GM12878 (cell line): Measurements from ENCODE around the gene CSTA. TPM values are rescaled to one million over a fixed set of nuclear protein-coding genes. Genes with fewer than 3 reads are reported as not detected.

ENCODE experiments used
- ATF7 ChIP-seq: fragments of 450-650 bp; IDR thresholded peaks from 2 replicates; pipeline ENCODE4 v1.6.1; 2016; ENCODE audit warnings: low read depth, mild to moderate bottlenecking
- BRCA1 ChIP-seq: IDR thresholded peaks from 2 replicates; pipeline ENCODE4 v1.6.1; 2011; ENCODE audit warnings: low read depth, low read length, improper control_type of control experiment
- CREB1 ChIP-seq: IDR thresholded peaks from 2 replicates; pipeline ENCODE4 v1.6.1; 2012; ENCODE audit warnings: low read depth, mild to moderate bottlenecking, inconsistent platforms
- DPF2 ChIP-seq: fragments of 450-650 bp; IDR thresholded peaks from 2 replicates; pipeline ENCODE4 v1.6.1; 2017; ENCODE audit warnings: mild to moderate bottlenecking
- IKZF1 ChIP-seq: fragments of 450-650 bp; conservative IDR thresholded peaks from 2 replicates; pipeline ENCODE4 v1.6.1; 2017; ENCODE audit warnings: antibody characterized with exemption, mild to moderate bottlenecking
- MTA2 ChIP-seq: fragments of 450-650 bp; IDR thresholded peaks from 2 replicates; pipeline ENCODE4 v1.6.1; 2016; ENCODE audit warnings: low read depth, mild to moderate bottlenecking, moderate library complexity
- MXI1 ChIP-seq: fragments of 150-350 bp; IDR thresholded peaks from 2 replicates; pipeline ENCODE4 v1.6.1; 2011; ENCODE audit warnings: low read depth, mild to moderate bottlenecking, inconsistent platforms, low read length, improper control_type of control experiment
- NBN ChIP-seq: fragments of 450-650 bp; IDR thresholded peaks from 2 replicates; pipeline ENCODE4 v1.6.1; 2016
- NFXL1 ChIP-seq: fragments of 450-650 bp; IDR thresholded peaks from 2 replicates; pipeline ENCODE4 v1.6.1; 2017; ENCODE audit warnings: antibody characterized with exemption, mild to moderate bottlenecking, borderline replicate concordance
- NFYA ChIP-seq: IDR thresholded peaks from 2 replicates; pipeline ENCODE4 v1.6.1; 2011; ENCODE audit warnings: low read depth, mild to moderate bottlenecking, low read length, improper control_type of control experiment, borderline replicate concordance
- NRF1 ChIP-seq: conservative IDR thresholded peaks from 2 replicates; pipeline ENCODE4 v1.6.1; 2011; ENCODE audit warnings: mild to moderate bottlenecking, low read depth, low read length, improper control_type of control experiment
- RAD21 ChIP-seq: IDR thresholded peaks from 2 replicates; pipeline ENCODE4 v1.6.1; 2011; ENCODE audit warnings: mild to moderate bottlenecking, low read depth, low read length, moderate library complexity; ENCODE audit not compliant: insufficient read depth
- RFX5 ChIP-seq: IDR thresholded peaks from 2 replicates; pipeline ENCODE4 v1.6.1; 2011; ENCODE audit warnings: low read depth, low read length, improper control_type of control experiment
- SIX5 ChIP-seq: IDR thresholded peaks from 2 replicates; pipeline ENCODE4 v1.6.1; 2011; ENCODE audit warnings: mild to moderate bottlenecking, low read depth, low read length, moderate library complexity; ENCODE audit not compliant: severe bottlenecking
- SMAD5 ChIP-seq: IDR thresholded peaks from 2 replicates; pipeline ENCODE4 v1.6.1; 2016; ENCODE audit warnings: antibody characterized with exemption, low read depth
- SP1 ChIP-seq: IDR thresholded peaks from one replicate; pipeline ENCODE4 v1.6.1; 2011; ENCODE audit warnings: low read depth, low read length
- ZNF207 ChIP-seq: fragments of 450-650 bp; IDR thresholded peaks from 2 replicates; pipeline ENCODE4 v1.6.1; 2014; ENCODE audit warnings: antibody characterized with exemption, mild to moderate bottlenecking, borderline replicate concordance
- polyA plus RNA-seq, 11 experiments: library from polyadenylated mRNA; depleted of rRNA in 4 of 11; unstranded in 6 of 11; stranded (reverse) in 5 of 11; fragments of >200 nt; fragmentation: Nextera tagmentation in 4 of 11; fragmentation: Illumina TruSeq in 1 of 11; extraction: Ambion mirVana in 4 of 11; extraction: Trizol in 1 of 11; gene quantifications; 1 replicate in 1 of 11; 2 replicates in 10 of 11; pipeline versions ENCODE4 v1.2.1 to v1.2.3, GENCODE V29; 2011 to 2016; ENCODE audit warnings: inconsistent platforms in 2 of 11, missing spikeins in 2 of 11, low read depth in 1 of 11
- total RNA-seq, 4 experiments: library from RNA; depleted of rRNA in 3 of 4; stranded (reverse); fragments of >200 nt in 3 of 4; fragmentation: Illumina TruSeq in 1 of 4; extraction: Trizol in 1 of 4; gene quantifications; 2 replicates each; pipeline versions ENCODE4 v1.2.1 to v1.2.3, GENCODE V29; 2013 to 2021
- TF ChIP-seq, protein P1 (sequence below): fragments of 450-650 bp; IDR thresholded peaks from 2 replicates; pipeline ENCODE4 v1.6.1; 2017; ENCODE audit warnings: mild to moderate bottlenecking, moderate library complexity
- TF ChIP-seq, protein P2 (sequence below): fragments of 450-650 bp; IDR thresholded peaks from 2 replicates; pipeline ENCODE4 v1.6.1; 2017; ENCODE audit warnings: low read depth, mild to moderate bottlenecking, moderate library complexity
- TF ChIP-seq, protein P3 (sequence below): fragments of 450-650 bp; formaldehyde crosslinking; IDR thresholded peaks from 2 replicates; pipeline ENCODE4 v1.4.0; 2022; ENCODE audit warnings: mild to moderate bottlenecking, moderate library complexity

Gene CSTA
- total and polyA plus RNA-seq, 10 of the 15 experiments (the other 5 are each of a cell fraction or from before 2014, with no cell fraction given) = 1.8 to 6.7 (median 3.4) TPM

DNA sequence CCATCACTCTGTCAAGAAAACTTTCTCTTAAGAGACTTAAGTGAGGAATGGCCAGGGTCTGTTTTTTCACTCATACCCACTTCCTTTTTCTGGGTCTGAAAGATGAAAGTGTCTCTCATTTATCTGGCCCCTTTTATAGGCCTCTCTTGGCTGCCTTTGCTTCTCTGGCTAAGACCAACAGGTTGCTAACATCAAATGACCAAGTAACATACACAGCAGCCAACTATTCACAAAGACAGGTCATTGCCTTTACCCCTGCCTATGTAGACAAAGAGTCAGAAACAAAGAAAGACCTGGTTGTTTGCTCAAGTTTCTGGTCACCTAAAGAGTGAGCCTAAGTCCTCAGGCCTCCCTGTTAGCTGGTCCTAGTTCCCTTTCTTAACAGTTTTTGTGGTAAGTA, 24.0 kb upstream of the CSTA start (continued):
- no peak for TF ChIP-seq NFXL1
- TF ChIP-seq, protein P1, sequence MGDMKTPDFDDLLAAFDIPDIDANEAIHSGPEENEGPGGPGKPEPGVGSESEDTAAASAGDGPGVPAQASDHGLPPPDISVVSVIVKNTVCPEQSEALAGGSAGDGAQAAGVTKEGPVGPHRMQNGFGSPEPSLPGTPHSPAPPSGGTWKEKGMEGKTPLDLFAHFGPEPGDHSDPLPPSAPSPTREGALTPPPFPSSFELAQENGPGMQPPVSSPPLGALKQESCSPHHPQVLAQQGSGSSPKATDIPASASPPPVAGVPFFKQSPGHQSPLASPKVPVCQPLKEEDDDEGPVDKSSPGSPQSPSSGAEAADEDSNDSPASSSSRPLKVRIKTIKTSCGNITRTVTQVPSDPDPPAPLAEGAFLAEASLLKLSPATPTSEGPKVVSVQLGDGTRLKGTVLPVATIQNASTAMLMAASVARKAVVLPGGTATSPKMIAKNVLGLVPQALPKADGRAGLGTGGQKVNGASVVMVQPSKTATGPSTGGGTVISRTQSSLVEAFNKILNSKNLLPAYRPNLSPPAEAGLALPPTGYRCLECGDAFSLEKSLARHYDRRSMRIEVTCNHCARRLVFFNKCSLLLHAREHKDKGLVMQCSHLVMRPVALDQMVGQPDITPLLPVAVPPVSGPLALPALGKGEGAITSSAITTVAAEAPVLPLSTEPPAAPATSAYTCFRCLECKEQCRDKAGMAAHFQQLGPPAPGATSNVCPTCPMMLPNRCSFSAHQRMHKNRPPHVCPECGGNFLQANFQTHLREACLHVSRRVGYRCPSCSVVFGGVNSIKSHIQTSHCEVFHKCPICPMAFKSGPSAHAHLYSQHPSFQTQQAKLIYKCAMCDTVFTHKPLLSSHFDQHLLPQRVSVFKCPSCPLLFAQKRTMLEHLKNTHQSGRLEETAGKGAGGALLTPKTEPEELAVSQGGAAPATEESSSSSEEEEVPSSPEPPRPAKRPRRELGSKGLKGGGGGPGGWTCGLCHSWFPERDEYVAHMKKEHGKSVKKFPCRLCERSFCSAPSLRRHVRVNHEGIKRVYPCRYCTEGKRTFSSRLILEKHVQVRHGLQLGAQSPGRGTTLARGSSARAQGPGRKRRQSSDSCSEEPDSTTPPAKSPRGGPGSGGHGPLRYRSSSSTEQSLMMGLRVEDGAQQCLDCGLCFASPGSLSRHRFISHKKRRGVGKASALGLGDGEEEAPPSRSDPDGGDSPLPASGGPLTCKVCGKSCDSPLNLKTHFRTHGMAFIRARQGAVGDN = peak; percentile 83
- TF ChIP-seq DPF2 = 0 out of 2 replicates have a peak, but pooled peaks have one; percentile 56
- TF ChIP-seq NFYA = no peak
- 0 out of 2 replicates have a peak, but pooled peaks have one; percentile 53 for TF ChIP-seq NBN
- no peak for TF ChIP-seq SMAD5
- TF ChIP-seq BRCA1 = no peak
- no peak for TF ChIP-seq SIX5
- no peak for TF ChIP-seq MXI1
- TF ChIP-seq MTA2 = peak; percentile 66
- peak; percentile 45 for TF ChIP-seq SP1
- no peak for TF ChIP-seq ZNF207
- no peak for TF ChIP-seq RAD21
- TF ChIP-seq CREB1 = no peak
- 0 out of 2 replicates have a peak, but pooled peaks have one; percentile 22 for TF ChIP-seq ATF7
- TF ChIP-seq, protein P2, sequence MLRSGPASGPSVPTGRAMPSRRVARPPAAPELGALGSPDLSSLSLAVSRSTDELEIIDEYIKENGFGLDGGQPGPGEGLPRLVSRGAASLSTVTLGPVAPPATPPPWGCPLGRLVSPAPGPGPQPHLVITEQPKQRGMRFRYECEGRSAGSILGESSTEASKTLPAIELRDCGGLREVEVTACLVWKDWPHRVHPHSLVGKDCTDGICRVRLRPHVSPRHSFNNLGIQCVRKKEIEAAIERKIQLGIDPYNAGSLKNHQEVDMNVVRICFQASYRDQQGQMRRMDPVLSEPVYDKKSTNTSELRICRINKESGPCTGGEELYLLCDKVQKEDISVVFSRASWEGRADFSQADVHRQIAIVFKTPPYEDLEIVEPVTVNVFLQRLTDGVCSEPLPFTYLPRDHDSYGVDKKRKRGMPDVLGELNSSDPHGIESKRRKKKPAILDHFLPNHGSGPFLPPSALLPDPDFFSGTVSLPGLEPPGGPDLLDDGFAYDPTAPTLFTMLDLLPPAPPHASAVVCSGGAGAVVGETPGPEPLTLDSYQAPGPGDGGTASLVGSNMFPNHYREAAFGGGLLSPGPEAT = peak; percentile 27; the same call in 1 of the 2 replicates
- TF ChIP-seq, protein P3, sequence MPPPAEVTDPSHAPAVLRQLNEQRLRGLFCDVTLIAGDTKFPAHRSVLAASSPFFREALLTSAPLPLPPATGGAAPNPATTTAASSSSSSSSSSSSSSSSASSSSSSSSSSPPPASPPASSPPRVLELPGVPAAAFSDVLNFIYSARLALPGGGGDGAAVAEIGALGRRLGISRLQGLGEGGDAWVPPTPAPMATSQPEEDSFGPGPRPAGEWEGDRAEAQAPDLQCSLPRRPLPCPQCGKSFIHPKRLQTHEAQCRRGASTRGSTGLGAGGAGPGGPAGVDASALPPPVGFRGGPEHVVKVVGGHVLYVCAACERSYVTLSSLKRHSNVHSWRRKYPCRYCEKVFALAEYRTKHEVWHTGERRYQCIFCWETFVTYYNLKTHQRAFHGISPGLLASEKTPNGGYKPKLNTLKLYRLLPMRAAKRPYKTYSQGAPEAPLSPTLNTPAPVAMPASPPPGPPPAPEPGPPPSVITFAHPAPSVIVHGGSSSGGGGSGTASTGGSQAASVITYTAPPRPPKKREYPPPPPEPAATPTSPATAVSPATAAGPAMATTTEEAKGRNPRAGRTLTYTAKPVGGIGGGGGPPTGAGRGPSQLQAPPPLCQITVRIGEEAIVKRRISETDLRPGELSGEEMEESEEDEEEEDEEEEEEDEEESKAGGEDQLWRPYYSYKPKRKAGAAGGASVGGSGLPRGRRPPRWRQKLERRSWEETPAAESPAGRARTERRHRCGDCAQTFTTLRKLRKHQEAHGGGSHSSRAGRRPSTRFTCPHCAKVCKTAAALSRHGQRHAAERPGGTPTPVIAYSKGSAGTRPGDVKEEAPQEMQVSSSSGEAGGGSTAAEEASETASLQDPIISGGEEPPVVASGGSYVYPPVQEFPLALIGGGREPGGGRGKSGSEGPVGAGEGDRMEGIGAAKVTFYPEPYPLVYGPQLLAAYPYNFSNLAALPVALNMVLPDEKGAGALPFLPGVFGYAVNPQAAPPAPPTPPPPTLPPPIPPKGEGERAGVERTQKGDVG = no peak
- TF ChIP-seq IKZF1 = peak; percentile 42; the same call in 1 of the 2 replicates
- TF ChIP-seq NRF1 = no peak
- no peak for TF ChIP-seq RFX5
